ENCODE data around the gene VEZF1.

Gene VEZF1

GRCh38 chr17:57935833-57936807, 51.9 kb downstream of the VEZF1 start:
- peaks cover 3% of the 10 kb centered on the region; the same call in 1 of the 2 replicates for H4K20me1 ChIP-seq (ENCODE audit: insufficient read depth, low read length)
- no peaks in the 10 kb centered on the region for H3K9me3 ChIP-seq (ENCODE audit: insufficient read depth, low read length, severe bottlenecking)
- ATAC-seq (ENCODE audit: insufficient read depth, low read depth) (no peak), DNase-seq (no peak)
- H2AFZ ChIP-seq (ENCODE audit: low read depth, low read length): no peak overlapping the region
- no peaks in the 10 kb centered on the region for H3K79me2 ChIP-seq (ENCODE audit: insufficient read depth, low read length)
- H3K9ac ChIP-seq (ENCODE audit: low read depth, low read length): no peak overlapping the region
- peaks cover 19% of the 10 kb centered on the region for H3K27me3 ChIP-seq (ENCODE audit: insufficient read depth, low read length, poor library complexity)
- H3K4me2 ChIP-seq (ENCODE audit: insufficient read depth, low read length): no peak overlapping the region
- H3K4me1 ChIP-seq (ENCODE audit: insufficient read depth, low read length): peaks cover 18% of the 10 kb centered on the region
- H3K36me3 ChIP-seq (ENCODE audit: insufficient read depth, low read length): no peaks in the 10 kb centered on the region
- no peak overlapping the region for H3K27ac ChIP-seq (ENCODE audit: low read length)
- TF ChIP-seq CTCF (IDR thresholded peaks at IDR 0.05; ENCODE audit: borderline replicate concordance, extremely low read depth, low read length, poor library complexity, severe bottlenecking): no peak
- no peak for TF ChIP-seq EZH2 (IDR thresholded peaks at IDR 0.05; ENCODE audit: borderline replicate concordance, low read depth, low read length, severe bottlenecking)
- H3K4me3 ChIP-seq (ENCODE audit: low read depth in 1 of 2, low read length in 2 of 2): no peak overlapping the region

- TF ChIP-seq EZH2 (IDR thresholded peaks at IDR 0.05; ENCODE audit: borderline replicate concordance, low read depth, low read length, severe bottlenecking) (no peak), CTCF (IDR thresholded peaks at IDR 0.05; ENCODE audit: borderline replicate concordance, extremely low read depth, low read length, poor library complexity, severe bottlenecking) (no peak)
- no peaks in the 10 kb centered on the region for H4K20me1 ChIP-seq (ENCODE audit: insufficient read depth, low read length)
- no peak overlapping the region for H3K9ac ChIP-seq (ENCODE audit: low read depth, low read length)
- no peaks in the 10 kb centered on the region for H3K4me1 ChIP-seq (ENCODE audit: insufficient read depth, low read length)
- ATAC-seq (ENCODE audit: insufficient read depth, low read depth) (no peak), DNase-seq (no peak)
- H2AFZ ChIP-seq (ENCODE audit: low read depth, low read length): no peak overlapping the region
- H3K36me3 ChIP-seq (ENCODE audit: insufficient read depth, low read length): no peaks in the 10 kb centered on the region
- peaks cover 27% of the 10 kb centered on the region for H3K27me3 ChIP-seq (ENCODE audit: insufficient read depth, low read length, poor library complexity)
- no peak overlapping the region for H3K4me3 ChIP-seq (ENCODE audit: low read depth in 1 of 2, low read length in 2 of 2)
- H3K9me3 ChIP-seq (ENCODE audit: insufficient read depth, low read length, severe bottlenecking): no peaks in the 10 kb centered on the region
- H3K79me2 ChIP-seq (ENCODE audit: insufficient read depth, low read length): no peaks in the 10 kb centered on the region
- no peak overlapping the region for H3K27ac ChIP-seq (ENCODE audit: low read length)
- no peak overlapping the region for H3K4me2 ChIP-seq (ENCODE audit: insufficient read depth, low read length)
These were observed 56.4 kb downstream of the VEZF1 start for GRCh38 chr17:57931488-57932137.

- Histone ChIP-seq H4K20me1 (ENCODE audit: insufficient read depth, low read length) (no peaks in the 10 kb centered on the region), H3K79me2 (ENCODE audit: insufficient read depth, low read length) (no peaks in the 10 kb centered on the region), H2AFZ (ENCODE audit: low read depth, low read length) (no peak overlapping the region), H3K9me3 (ENCODE audit: insufficient read depth, low read length, severe bottlenecking) (no peaks in the 10 kb centered on the region), H3K4me3 (ENCODE audit: low read depth in 1 of 2, low read length in 2 of 2) (no peak overlapping the region), H3K4me1 (ENCODE audit: insufficient read depth, low read length) (no peaks in the 10 kb centered on the region), H3K36me3 (ENCODE audit: insufficient read depth, low read length) (no peaks in the 10 kb centered on the region), H3K9ac (ENCODE audit: low read depth, low read length) (no peak overlapping the region), H3K27me3 (ENCODE audit: insufficient read depth, low read length, poor library complexity) (peaks cover 34% of the 10 kb centered on the region), H3K27ac (ENCODE audit: low read length) (no peak overlapping the region), H3K4me2 (ENCODE audit: insufficient read depth, low read length) (no peak overlapping the region)
- no peak for ATAC-seq (ENCODE audit: insufficient read depth, low read depth)
- DNase-seq: no peak
- TF ChIP-seq CTCF (IDR thresholded peaks at IDR 0.05; ENCODE audit: borderline replicate concordance, extremely low read depth, low read length, poor library complexity, severe bottlenecking) (no peak), EZH2 (IDR thresholded peaks at IDR 0.05; ENCODE audit: borderline replicate concordance, low read depth, low read length, severe bottlenecking) (no peak)
These were observed 57.8 kb downstream of the VEZF1 start for GRCh38 chr17:57930239-57930638.
